Femur (tissue), 1 donor: ENCODE measurements around the gene BTBD7.
"Not testable (repeated sequence)": the region's sequence is repeated elsewhere in the genome, so short reads cannot be mapped to it uniquely, and the experiment has no call there.

ENCODE experiments used
- DNase-seq: peaks from one replicate; pipeline ENCODE4 v3.0.0-alpha.2; 2017

BTBD7 gene

GRCh38 chr14:93332853-93333630 lies at the start of gene BTBD7:
Gene BTBD7 (minus strand): TSS chr14:93333036. CDS start chr14:93296051, 36,985 bp downstream.
- peak; percentile 97 for DNase-seq

GRCh38 chr14:93381644-93382043 lies 48.8 kb upstream of the BTBD7 start:
- no peak for DNase-seq

- no peak for DNase-seq
These were observed 47.0 kb upstream of the BTBD7 start for GRCh38 chr14:93379831-93380230.

- DNase-seq = no peak
These were observed 42.9 kb upstream of the BTBD7 start for GRCh38 chr14:93375673-93376156.

DNA sequence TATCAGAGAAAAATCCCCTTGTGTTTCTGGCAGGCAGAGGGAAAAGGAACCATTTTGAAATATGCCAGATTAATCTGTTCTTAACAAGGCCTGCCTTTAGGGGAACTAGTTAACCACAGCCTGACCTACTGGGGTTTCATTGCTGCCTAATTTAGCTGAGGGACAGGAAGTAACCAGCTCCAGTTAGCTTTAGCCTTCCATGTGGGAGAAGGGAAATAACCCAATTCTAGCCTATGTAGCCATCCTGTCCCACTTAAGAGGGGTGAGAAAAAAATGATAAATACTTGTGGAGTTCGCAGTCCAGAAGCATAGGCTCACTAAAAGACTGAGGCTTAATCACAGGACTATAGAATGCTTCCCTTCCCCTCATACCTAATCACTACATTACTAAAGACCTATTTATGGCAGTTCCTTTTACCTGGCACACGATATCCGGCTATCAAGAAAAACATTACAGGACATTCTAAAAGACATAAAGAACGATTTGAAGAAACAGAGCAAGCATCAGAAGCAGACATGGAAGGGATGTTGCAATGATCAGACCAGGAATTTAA lies 37.0 kb upstream of the BTBD7 start:
- DNase-seq = no peak

- DNase-seq = no peak
These were observed 36.3 kb upstream of the BTBD7 start for GRCh38 chr14:93368996-93369712.

DNA sequence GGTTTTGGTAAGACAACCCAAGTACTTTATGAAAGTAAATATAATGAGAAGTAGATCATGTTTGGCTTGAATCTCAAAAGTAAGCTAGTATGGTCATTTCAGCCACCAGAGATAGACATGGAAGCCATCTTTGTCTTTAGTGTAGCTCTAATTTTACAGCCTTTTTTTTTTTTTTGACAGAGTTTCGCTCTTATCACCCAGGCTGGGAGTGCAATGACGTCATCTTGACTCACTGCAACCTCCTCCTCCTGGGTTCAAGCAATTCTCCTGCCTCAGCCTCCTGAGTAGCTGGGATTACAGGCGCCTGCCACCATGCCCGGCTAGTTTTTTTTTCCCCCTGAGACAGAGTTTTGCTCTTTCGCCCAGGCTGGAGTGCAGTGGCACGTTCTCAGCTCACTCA lies 22.0 kb upstream of the BTBD7 start:
- not testable (repeated sequence) for DNase-seq

- no peak for DNase-seq
These were observed 15.5 kb upstream of the BTBD7 start for GRCh38 chr14:93348292-93348691.

DNA sequence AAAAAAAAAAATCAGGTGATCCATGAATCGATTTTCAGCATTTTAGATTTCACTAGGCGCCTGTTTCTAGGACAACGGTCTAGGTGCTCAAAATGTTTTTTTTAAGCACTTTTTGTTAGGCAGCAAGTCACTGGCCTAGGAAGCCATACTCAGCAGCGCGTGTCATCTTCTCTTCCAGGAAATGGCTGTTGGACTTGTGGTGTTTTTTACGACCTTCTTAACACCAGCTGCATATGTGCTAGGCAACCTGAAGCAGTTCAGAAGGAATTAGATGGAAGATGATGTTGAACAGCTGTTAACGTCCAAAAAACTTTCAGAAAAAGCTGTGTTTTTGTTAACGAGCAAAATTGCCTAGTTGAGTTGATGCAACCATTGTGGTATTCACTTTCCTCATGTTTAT lies 15.0 kb upstream of the BTBD7 start:
- DNase-seq = no peak

GRCh38 chr14:93346926-93347721 lies 14.3 kb upstream of the BTBD7 start, which contains the start of gene COX8C:
Gene COX8C (plus strand): TSS chr14:93347182. CDS start chr14:93347269, 87 bp downstream.
- peak; percentile 20 for DNase-seq

- DNase-seq = no peak
These were observed 11.0 kb upstream of the BTBD7 start for GRCh38 chr14:93343797-93344196.

- no peak for DNase-seq
These were observed 10.4 kb upstream of the BTBD7 start for GRCh38 chr14:93343266-93343665.

GRCh38 chr14:93337884-93338283 lies 5.0 kb upstream of the BTBD7 start:
- DNase-seq = no peak

- DNase-seq = no peak
These were observed 4.4 kb upstream of the BTBD7 start for GRCh38 chr14:93337143-93337753.

DNA sequence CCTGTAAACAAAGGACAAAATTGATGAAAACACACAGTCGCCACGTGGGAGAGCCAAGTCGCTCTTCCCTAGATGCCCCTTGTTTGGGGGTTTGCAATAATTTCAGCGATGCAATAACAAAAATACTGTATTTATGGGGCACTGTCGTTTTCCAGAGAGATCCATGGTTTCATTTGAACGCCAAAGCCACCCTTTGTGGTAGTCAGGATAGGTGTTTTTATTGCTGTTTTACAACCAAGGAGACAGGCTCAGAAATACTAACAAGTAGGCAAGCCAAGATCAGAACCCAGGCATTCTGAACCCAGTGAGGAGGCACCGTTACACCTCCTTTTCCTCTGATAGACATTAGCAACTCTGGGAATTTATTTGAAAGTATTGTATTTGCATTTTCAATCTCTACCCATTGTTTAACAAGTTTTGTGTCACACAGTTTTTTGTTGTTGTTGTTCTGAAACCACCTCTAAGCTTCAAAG lies 831 bp upstream of the BTBD7 start:
- DNase-seq = no peak

DNA sequence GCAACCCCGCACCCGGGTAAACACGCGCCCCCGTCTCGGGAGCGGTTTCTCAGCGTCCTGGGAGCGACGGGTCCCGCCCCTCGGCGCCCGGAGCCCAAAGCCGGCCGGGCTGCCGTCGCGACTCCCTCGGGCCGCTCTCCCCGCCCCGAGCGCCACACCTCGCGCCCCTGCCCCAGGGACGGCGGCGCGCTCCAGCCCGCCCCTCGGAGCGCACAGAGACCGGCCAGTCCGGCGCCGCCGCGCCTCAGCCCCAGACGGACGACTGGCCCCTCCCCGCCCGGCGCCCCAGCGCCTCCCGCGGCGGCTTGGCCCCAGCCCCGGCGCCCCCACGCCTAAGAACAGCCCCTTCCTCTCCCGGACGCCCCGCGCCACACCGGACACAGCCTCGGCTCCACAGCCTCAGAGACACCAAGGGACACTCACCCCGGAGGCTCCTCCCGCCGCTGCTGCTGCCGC lies 411 bp downstream of the BTBD7 start:
- DNase-seq = peak; percentile 67

- no peak for DNase-seq
These were observed 974 bp downstream of the BTBD7 start for GRCh38 chr14:93331728-93332396.

GRCh38 chr14:93331002-93331727 lies 1.7 kb downstream of the BTBD7 start:
- no peak for DNase-seq

DNA sequence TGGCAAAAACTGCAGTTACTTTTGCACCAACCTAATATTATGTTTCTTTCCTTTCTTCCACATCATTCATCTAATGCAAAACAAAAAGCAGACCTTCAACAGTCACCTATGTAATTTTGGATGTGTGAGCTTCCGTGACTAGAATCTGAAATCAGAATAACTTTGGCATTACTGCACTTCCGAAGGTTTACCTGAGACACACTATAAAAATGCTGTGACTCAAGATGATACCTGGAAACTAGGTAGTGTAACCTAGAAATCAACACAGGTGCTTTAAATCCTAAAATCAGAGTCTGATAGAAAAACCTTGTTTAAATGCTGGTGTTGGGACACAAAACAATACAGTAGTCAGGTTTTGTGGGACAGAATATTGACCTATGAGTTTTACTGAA lies 2.2 kb downstream of the BTBD7 start:
- DNase-seq = no peak

- no peak for DNase-seq
These were observed 2.7 kb downstream of the BTBD7 start for GRCh38 chr14:93329965-93330608.
